Measurements from ENCODE around the gene GRID2.

GRID2 gene

DNA sequence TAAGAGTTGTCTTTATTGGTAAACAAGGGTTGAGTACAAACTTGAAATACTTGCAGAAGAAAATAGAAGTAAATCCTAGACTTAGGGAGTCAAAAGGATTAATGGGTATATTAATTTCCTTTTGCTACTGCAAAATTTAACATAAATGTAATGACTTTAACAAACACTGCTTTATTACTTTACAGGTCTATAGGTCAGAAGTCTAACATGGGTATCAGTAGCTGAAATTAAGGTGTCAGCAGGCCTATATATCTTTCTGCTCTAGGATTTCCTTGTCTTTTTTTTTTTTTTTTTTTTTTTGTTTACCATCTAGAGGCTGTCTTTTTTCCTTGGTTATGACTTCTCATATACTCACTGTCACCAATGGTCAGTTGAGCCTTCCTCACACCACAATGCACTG lies 220.4 kb downstream of the GRID2 start:
- no peak for DNase-seq (ENCODE audit: low read depth)

DNA sequence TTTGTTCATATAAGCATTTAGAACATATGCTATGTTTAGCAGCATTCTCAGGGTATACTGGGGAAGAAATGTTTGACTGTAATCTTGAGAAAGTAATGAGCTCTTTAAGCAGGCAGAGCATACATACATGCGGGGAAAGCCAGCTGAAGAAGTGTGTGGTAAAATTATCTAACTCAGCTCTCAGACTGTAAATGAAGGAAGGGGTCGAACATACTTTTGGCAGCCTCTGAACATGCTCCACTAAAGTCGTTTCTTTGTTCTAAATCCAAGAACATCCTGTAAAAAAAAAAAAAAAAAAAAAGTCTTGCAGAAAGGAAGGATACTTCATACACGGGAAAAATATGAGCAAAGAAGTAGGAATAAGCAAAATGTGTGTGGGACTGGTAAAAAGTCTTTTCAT lies 224.8 kb downstream of the GRID2 start:
- no peak for DNase-seq (ENCODE audit: low read depth)

DNA sequence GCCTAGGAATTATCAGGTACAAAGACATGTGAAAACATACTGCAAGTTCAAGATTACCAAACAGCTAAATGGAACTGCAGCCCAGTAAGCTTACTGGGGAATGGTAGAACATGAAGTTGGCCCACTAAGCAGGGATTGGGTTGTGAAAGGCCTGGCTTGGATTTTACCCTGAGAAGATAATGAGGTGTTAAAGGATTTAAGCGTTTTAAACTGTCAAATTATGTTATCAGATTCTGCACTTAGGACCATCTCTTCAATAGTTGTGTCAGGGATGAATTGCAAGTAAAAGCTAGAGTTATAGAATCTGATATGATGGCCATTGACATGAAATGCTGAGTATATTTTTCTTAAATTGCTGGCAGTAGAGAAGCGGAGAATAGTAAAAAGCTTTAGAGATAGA lies 225.7 kb downstream of the GRID2 start:
- no peak for DNase-seq (ENCODE audit: low read depth)

DNA sequence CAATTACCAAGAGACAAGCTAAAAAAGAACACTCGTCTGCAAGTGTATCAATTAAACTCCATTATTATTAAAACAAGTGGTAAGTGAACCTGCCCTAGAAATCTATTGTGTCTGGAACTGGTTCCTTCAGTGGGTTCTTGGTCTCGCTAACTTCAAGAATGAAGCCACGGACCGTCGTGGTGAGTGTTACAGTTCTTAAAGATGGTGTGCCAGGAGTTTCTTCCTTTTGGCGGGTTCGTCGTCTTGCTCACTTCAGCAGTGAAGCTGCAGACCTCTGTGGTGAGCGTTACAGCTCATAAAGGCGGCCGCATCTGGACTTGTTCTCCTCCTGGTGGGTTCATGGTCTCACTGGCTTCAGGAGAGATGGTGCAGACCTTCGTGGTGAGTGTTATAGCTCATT lies 231.8 kb downstream of the GRID2 start:
- DNase-seq (ENCODE audit: low read depth), result no peak

DNA sequence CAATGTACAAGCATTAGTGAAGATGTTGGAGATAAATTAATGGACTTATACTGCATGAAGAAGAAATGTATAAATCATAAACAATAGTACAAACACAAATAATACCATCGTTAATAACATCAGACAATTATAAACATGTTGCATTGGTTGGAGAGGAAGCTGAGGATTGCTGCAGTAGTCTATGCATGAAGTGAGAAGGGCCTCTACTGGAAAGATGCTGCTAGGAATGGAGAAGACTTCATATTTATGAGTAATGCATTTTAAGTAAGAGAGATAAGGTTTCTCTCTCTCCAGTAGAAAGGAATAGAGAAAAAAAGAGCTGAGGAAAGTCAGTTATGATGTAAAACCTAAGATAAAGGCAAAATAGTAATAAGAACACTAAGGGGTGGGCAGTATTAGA lies 247.8 kb downstream of the GRID2 start:
- no peak for DNase-seq (ENCODE audit: low read depth)

DNA sequence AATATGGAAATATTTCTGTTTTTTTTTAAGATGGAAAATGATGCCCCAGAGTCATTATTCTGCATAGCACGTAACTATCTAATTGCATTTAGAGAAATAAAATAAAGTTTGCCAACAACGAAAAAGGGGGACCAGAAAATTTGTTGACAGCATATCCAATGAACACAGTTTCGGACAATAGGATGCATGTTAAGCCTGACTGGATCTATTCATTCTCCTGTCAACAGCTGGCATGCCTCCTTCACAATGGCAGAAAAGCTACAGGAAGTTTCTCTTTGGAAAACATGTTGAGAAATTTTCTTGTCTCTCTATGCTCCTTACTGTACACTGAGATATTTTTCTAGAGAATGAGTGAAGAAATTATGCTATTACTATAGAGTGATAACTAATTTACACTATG lies 262.5 kb downstream of the GRID2 start:
- DNase-seq (ENCODE audit: low read depth), result no peak

DNA sequence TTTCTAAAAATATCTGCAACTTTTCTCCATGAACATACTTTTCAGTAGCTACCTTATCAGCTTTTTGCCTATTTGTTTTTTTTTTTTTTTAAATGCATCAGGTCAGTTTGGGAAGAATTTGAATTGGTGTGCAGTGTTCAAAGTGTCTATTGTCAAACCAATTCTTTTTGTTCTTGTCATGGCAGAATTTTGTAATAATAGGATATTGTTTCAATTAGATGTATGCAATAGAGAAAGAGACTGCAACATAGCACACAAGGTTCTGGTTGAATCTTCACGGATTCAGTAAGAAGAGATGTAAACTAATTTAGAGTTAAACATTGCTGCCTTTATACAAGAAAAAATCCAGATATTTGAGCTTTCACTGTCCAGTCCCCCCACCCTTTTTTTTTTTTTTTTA lies 277.1 kb downstream of the GRID2 start:
- no peak for DNase-seq (ENCODE audit: low read depth)

DNA sequence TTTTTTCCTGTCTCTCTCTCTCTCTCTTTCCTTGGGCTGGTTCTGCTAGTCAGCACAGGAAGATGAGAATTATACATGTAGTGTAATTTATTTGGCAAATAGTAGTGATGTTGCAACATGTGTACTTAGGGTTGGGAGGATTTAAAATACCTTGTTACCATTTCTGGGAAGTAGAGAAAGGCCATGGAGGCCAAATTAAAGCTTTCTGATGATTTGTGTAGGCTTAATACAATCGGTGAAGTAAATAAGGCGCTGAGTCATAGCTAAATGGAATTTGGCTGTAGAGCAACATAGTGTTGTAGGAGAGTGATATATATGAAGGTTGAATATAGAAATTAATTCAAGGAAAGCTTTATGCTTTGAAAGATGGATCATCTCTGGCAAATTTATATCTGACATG lies 295.3 kb downstream of the GRID2 start:
- no peak for DNase-seq (ENCODE audit: low read depth)

DNA sequence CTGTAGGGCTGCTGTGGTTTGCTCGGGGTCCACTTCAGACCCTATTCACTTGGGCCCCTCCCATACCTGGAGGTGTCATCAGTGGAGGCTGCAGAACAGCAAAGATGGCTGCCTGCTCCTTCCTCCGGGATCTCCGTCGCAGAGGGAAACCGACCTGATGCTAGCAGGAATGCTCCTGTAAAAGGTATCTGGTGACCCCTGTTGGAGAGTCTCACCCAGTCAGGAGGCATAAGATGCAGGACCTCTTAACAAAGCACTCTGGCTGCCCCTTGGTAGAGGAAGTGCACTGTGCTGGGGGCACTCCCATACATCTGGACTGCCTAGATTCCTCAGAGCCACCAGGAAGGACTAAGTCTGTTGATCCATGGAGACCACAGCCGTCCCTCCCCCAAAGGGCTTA lies 296.9 kb downstream of the GRID2 start:
- no peak for DNase-seq (ENCODE audit: low read depth)

DNA sequence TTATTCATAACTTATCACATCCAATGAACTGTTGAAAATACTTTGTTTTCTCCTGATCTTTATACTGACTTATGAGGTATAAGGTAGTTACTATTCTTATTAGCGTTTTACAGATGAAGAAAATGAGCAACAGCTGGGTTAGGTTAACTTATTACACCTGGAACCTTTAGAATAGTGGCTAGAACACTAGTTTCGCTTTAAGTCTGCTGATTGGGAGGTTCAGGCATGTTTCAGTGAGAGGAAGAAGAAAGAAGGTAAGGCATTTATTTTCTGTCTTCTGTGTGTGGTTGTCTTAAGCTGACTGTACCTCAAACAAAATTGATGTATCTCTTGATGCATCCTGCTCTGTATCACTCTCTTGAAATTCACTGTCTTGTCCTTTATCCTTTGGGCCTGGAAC lies 302.5 kb downstream of the GRID2 start:
- DNase-seq (ENCODE audit: low read depth), result no peak

DNA sequence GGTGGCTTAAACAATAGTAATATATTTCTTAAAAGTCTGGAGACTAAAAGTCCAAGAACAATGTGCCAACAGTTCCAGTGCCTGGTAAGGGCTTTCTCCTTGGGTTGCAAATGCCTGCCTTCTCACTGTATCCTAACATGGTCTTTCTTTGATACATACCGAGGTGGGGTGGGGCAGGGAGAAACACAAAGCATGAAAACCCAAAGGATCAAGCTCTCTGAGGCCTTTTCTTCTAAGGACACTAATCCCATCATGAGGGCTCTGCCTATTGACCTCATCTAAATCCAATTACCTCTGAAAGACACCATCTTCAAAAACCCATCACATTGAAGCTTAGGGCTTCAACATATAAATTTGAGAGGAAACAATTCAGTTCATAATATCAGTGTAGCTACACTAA lies 311.3 kb downstream of the GRID2 start:
- no peak for DNase-seq (ENCODE audit: low read depth)

DNA sequence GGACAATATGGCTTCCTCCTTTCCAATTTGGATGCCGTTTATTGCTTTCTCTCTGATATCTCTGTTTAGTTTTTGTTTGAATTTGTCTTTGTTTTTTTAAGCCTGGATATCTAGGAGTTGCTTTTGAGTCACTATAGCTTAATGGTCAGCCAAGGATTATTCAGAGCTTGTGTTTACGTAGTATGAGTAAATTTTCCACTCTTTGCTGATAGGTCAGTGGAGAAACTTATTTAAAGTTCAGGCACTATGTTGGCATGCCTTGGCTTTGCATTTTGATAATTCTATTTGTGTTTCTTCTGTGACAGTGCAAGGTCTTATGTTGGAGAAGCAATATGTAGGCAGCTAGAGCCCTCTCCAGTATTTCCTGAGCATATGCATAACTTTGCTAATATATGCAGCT lies 315.2 kb downstream of the GRID2 start:
- peak; percentile 1 for DNase-seq (ENCODE audit: low read depth)

DNA sequence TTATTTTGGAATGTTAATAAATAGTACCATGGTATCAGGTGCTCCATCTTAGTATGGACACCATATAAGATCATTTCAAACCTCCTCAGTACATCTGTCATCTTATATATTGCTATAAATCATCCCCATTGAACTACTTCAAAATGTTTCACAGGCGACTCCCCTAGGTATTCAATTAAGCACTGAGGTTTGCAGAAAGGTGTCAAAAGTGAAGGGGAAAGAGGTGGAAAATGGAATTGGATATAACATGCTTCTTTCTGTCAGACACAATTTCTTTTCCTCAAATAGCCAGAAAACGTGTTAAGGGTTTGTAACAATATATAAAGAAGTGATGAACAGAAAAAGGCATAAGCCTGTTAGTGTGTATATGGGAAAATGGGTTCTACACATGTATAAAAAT lies 325.5 kb downstream of the GRID2 start:
- DNase-seq (ENCODE audit: low read depth), result no peak

DNA sequence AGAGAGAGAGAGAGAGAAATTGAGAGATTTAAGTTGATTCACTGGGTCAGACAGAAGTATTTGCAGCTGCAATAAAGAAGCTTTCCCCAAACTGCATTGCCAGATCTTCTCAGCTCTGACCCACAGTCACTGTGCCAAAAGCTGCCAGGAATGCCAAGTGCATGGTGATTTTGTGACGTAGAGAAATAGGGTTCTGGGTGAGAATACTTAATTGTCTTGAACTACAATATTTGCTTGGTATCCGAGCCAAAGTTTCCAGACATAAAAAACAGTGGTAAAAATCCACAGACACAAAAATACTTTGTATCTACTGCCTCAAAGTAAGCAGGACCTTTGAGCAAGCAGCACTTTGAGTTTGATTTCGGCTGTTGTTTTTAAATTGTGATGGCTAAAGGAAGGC lies 331.1 kb downstream of the GRID2 start:
- no peak for DNase-seq (ENCODE audit: low read depth)

DNA sequence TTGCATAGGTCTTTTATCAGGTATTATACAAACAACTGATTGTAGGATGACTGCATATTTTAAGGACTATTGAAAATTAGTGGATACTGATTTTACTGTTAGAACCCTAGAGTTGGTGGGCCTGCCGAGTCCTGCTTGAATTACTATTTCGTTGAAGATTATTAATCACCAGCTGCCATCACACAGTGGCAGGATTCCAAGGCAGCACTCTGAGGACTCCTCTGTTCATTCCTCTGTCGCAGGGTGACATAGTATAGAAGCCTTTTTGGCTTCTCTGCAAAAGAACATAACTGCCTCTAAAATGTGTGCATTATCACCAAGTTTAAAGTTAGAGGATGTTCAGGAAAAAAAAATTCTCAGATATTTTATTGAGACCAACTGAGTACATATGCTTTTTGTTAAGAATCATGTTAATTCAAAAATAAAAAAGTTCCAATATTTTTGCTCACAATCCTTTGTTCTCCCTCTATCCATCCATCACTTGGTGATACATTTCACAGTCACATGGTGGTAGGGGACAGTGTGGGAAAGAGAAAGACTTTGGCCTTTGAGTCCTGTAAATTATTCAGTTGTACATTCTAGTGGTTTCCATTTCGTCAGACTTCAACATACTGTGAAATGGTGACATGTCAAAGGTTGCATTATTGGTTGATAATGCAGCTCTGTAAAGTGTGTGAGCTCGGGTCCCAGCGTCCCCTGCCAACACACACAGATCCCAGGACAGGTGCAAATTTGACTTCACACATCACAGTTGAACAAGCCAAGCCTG lies 332.5 kb downstream of the GRID2 start:
- DNase-seq (ENCODE audit: low read depth), result no peak

DNA sequence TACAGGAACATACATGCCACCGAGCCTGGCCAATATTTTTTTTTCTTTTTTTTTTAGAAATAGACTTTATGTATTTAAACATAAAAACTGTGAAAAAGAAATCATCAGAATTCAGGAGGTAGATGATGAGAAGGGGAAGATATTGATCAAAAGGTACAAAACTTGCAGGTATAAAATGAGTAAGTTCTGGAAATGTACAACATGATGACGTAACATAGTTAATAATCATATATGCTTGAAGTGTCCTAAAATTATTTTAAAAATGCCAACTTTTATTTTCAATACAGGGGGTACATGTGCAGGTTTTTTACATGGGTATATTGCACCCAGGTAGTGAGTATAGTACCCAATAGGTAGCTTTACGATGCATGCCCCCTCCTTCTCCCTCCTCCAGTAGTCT lies 337.6 kb downstream of the GRID2 start:
- DNase-seq (ENCODE audit: low read depth), result no peak

DNA sequence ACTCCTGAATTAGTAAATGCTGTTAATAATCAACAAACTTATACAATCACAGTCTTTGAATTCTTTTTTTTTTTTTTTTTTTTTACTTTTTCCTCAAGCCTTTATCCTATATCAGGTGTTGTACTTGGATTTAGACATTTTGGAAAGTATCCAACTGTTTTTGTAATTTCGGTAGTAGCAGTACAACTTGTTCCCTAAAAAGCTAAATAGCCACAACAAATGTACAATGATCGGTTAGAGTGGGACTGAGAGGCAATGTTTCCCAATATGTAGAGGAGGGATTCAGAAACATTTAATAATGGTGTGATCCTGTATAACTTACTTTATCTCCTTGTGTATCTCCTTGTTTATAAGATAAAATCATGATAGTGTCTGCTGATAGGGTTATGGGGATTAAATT lies 343.1 kb downstream of the GRID2 start:
- no peak for DNase-seq (ENCODE audit: low read depth)

DNA sequence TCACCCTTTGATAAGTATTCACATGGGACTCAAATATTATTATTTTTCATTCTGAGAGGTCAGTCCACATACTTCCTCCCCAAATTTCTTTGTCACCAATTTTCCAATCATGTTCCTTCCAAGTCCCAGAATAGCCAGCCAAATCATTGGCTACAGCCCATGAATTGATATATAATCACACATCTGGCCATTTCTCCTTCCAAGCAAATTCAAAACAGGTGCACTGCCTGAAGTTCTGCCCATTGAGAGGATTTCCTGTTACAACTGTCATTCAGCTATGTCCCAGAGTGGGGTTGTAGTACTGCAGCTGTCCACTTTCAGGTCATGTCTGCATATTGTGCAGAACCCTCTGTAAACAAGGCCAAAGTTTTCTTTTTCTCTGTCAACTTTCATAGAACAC lies 347.8 kb downstream of the GRID2 start:
- no peak for DNase-seq (ENCODE audit: low read depth)

DNA sequence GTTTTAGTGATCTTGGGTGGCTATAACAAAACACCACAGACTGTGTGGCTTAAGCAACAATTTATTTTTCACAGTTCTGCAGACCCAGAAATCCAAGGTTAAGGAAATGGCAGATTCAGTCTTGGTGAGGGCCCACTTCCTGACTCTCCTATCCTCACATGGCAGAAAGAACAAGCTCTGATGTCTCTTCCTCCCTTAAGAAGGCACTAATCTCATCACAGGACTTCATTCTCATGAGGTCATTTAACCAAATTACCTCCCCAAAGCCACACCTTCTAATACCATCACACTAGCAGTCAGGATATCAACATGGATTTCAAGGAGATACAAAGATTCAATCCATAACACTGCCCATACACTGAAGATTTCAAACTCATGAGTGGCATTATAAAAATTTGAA lies 350.3 kb downstream of the GRID2 start:
- DNase-seq (ENCODE audit: low read depth), result no peak

DNA sequence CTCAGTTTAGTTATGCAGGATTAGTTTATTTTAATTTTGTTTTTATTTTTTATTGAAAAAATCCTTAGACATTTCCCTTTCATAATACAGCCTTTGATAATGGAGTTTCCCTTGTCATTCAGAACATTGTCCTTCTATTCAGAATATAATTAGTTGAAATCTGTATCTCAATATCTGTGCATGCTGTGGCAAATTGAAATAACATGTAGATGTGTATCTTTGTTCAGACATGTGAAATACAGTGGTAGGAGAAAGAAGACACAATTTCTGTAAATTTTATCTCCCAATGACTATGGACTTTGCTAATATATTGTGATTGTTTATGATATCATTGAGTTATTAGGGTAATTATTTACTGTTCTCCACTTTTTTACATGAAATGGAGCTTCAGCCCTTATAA lies 353.9 kb downstream of the GRID2 start:
- no peak for DNase-seq (ENCODE audit: low read depth)

DNA sequence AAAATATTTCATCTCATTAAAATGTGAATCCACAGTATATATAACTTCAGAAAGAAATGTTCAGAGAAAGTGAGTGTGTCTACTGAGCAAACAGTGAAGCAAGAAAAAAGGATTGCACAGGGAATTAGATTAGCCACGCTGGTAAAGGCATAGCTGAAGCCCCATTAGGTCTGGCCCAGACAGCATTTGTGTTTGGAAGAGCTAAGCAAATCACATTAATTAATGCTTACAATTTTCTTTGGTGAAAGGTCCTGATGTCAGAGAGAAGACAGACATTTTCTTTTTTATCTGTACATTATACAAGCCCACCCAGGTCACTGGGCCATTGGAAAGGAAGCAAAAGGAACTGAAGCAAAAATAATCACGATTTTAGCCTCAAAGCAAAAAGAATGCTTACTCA lies 354.6 kb downstream of the GRID2 start:
- DNase-seq (ENCODE audit: low read depth), result no peak

DNA sequence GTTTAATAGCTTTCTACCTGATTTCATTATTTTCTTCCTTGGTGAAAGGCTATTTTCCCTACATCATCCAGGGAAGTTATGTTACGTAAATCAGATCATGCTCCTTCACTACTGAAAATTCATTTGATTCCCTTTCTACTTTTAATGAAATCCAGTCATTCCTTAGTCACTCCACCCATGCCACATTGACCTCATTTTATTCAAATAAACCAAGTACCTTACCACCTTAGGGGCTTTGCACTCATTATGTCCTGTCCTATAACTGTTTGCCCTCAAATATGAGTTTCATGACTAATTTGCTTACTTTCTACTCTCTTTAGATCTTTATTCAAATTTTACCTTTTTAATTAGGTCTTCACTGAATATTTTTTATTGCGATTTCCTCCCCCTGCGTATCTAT lies 374.0 kb downstream of the GRID2 start:
- DNase-seq (ENCODE audit: low read depth), result no peak

DNA sequence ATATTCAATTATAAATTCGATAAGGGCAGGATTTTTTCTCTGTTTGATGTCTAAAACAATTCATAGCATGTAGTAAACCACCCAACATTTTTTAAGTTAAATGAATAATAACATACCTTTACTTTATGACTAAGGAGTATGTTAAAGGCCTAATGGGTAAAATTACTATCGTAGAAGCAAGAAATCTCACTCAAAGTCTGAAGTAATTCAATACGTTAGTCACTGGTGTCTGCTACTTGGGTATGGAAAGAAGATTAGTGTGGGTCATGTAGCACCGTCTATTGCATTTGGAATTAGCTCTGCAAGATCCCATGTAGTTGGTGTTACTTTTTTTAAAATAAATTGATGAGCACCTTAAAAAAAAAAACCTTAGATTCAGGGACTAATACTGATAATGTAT lies 374.5 kb downstream of the GRID2 start:
- no peak for DNase-seq (ENCODE audit: low read depth)

DNA sequence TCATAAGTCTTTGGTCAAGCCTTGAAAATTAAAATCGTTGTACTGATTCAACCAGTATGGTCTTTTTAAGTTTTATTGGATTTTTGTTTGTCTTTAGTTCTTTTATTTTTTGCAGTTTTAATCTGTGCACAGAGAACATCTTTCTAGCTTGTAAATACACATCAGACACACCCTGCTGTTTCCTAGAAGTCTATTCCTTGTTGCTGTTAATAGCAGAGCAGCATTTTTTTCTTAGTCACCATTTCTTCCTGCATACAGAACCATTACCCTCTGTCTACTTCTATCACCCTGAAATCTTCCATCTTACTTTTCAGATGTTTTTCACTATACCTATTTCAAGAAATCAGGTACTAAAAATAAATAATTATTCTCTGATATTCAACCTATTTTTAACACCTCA lies 375.4 kb downstream of the GRID2 start:
- DNase-seq (ENCODE audit: low read depth), result no peak

DNA sequence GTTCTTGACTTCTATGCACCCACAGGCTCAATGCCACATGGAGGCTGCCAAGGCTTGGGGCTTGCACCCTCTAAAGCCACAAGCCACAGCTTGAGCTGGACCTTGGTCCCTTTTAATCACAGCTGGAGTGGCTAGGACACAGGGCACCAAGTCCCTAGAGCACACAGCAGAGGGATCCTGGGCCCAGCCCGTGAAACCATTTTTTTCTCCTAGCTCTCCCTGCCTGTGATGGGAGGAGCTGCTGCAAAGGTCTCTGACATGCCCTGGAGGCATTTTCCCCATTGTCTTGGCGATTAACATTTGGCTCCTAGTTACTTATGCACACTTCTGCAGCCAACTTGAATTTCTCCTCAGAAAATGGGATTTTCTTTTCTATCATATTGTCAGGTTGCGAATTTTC lies 410.9 kb downstream of the GRID2 start:
- no peak for DNase-seq (ENCODE audit: low read depth)

Data from iris pigment epithelial cell (primary cell).